ENCODE measurements around the gene XPA.

DNA sequence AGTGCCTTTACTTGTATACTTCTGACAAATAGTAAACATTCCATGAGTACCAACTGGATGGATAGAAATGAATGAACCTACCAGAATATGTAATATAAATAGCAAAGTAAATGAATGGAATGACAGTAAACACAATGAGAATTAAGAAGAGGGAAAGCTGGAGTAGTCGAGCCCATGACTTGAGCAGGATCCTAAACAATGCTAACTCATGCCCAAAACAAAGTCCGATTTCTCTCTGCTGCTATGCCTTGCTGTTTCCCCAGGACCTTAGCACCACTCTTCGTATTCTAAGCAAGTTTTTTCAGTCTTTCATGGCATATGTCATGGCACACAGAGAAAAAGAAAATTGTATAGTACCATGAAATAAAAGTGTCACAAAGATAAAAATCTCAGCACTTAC, 1.8 kb downstream of the XPA start:
- TF ChIP-seq TARDBP (IDR thresholded peaks at IDR 0.05) (no peak), L3MBTL2 (conservative IDR thresholded peaks at IDR 0.05) (no peak), BHLHE40 (IDR thresholded peaks at IDR 0.05; ENCODE audit: borderline replicate concordance) (no peak), FOXM1 (IDR thresholded peaks at IDR 0.05; ENCODE audit: borderline replicate concordance) (no peak), ARNT (IDR thresholded peaks at IDR 0.05) (no peak), HDGF (IDR thresholded peaks at IDR 0.05; ENCODE audit: borderline replicate concordance) (no peak), NFRKB (IDR thresholded peaks at IDR 0.05) (no peak), FOXK2 (IDR thresholded peaks at IDR 0.05) (no peak)

Data from HEK293T (cell line).